ENCODE data around the gene CAMK4.

DNA sequence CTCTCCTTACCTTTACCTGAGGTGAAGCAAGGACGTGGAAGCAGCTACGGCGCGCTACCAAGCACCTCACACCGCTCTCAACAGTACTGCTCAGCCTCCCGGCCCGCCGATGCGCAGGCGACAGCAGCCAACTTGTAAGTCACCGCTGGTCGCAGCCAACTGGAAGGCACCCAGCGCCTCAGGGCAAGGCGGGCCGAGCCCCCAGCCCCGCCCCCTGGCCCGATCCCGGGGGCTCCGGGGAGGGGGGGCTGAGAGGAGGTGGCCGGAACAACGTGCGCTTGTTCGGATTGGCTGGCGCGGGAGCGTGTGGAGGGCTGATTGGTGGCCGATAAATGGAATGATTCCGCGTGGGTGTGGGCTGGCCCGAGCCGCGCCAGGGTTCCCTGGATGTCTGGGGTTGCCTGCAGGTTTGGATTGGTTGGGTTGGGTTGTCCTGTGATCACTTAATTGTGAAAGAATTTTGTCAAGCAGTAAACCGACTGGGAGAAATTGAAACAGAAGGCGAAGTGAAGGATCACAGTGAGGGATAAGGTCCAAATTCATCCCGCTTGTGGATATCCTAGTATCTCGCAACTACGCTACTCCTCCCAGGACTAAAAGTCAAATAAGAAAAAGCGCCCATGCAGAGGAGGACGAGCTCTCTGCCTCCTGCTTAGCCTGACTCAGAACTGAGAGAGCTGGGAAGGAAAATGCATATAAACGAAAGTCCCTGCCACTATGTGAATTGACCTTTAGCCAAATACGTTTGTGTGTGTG, 288.4 kb downstream of the CAMK4 start, which contains the start of gene STARD4:
- TF ChIP-seq POLR2A (IDR thresholded peaks at IDR 0.05) (peak in 2 of 4 donors; percentile 45 to 56), EP300 (IDR thresholded peaks at IDR 0.05) (no peak), POLR2AphosphoS5 (IDR thresholded peaks at IDR 0.05) (peak; percentile 42 to 95 (median 92))
- TF ChIP-seq, protein P1, sequence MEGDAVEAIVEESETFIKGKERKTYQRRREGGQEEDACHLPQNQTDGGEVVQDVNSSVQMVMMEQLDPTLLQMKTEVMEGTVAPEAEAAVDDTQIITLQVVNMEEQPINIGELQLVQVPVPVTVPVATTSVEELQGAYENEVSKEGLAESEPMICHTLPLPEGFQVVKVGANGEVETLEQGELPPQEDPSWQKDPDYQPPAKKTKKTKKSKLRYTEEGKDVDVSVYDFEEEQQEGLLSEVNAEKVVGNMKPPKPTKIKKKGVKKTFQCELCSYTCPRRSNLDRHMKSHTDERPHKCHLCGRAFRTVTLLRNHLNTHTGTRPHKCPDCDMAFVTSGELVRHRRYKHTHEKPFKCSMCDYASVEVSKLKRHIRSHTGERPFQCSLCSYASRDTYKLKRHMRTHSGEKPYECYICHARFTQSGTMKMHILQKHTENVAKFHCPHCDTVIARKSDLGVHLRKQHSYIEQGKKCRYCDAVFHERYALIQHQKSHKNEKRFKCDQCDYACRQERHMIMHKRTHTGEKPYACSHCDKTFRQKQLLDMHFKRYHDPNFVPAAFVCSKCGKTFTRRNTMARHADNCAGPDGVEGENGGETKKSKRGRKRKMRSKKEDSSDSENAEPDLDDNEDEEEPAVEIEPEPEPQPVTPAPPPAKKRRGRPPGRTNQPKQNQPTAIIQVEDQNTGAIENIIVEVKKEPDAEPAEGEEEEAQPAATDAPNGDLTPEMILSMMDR (IDR thresholded peaks at IDR 0.05) = no peak
